HCT116 (cell line): ENCODE results near the gene SRGN. TPM values are rescaled to one million over a fixed set of nuclear protein-coding genes. Genes with fewer than 3 reads are reported as not detected.

Source experiments
- ATAC-seq: fragments of 200-7000 bp; cut with Tn5 transposase; 2 replicates; pipeline ENCODE4 v1.9.1; 2020; ENCODE audit warnings: mild to moderate bottlenecking, moderate library complexity
- BruUV-seq: library from RNA; stranded (reverse); fragments of 400-500 nt; replicated peaks from 2 replicates; lab custom pipeline; 2021; lab: Mats Ljungman, UMichigan
- CTCF ChIA-PET: fragments of 300-600 bp; sonication (Branson Sonifier 250); formaldehyde crosslinking; loops from one replicate; lab custom pipeline; 2021; ENCODE audit warnings: antibody characterized with exemption; lab: Charles Lee
- POLR2A ChIA-PET: fragments of 300-600, 350-600 bp; sonication (Branson Sonifier 250); formaldehyde crosslinking; loops from one replicate; lab custom pipeline; 2021; ENCODE audit warnings: antibody characterized with exemption; lab: Charles Lee
- RAD21 ChIA-PET, 2 experiments: fragments of 300-600 bp; sonication (Branson Sonifier 250); formaldehyde crosslinking; loops; one replicate each; lab custom pipeline; 2023; ENCODE audit warnings: low total read pairs in 2 of 2; ENCODE audit not compliant: uncharacterized antibody in 2 of 2, unreplicated experiment in 2 of 2, low non-redundant PET in 1 of 2; lab: Charles Lee
- DNase-seq: peaks from one replicate; pipeline ENCODE4 v3.0.0-alpha.2; 2010; ENCODE audit warnings: low read depth, low spot score
- H2AFZ ChIP-seq: fragments of 200-600 bp; shearing (Covaris generic), sonication (generic); 2 replicates; pipeline ENCODE4 v1.6.1; 2017; ENCODE audit warnings: low read depth, mixed run types, mixed read lengths, antibody characterized with exemption, low read length; ENCODE audit not compliant: poor library complexity, severe bottlenecking
- H3K27ac ChIP-seq: 2 replicates; pipeline ENCODE4 v1.5.1; 2012; ENCODE audit warnings: low read depth, low read length
- H3K27me3 ChIP-seq: fragments of 200-600 bp; sonication (generic); 2 replicates; pipeline ENCODE4 v1.6.1; 2016; ENCODE audit warnings: mixed run types, low read length, mixed read lengths; ENCODE audit not compliant: insufficient read depth
- H3K36me3 ChIP-seq, 2 experiments: fragments of 200-500 bp in 1 of 2; fragments of 200-600 bp in 1 of 2; sonication (Bioruptor generic) in 1 of 2; sonication (generic) in 1 of 2; 2 replicates each; pipeline versions ENCODE4 v1.5.1 to v1.6.1; 2014 to 2016; ENCODE audit warnings: low read length in 2 of 2, inconsistent platforms in 1 of 2, mixed read lengths in 1 of 2, mixed run types in 1 of 2; ENCODE audit not compliant: insufficient read depth in 2 of 2, control insufficient read depth in 1 of 2
- H3K4me1 ChIP-seq, 2 experiments: fragments of 200-600 bp in 1 of 2; sonication (generic) in 1 of 2; 2 replicates each; pipeline versions ENCODE4 v1.5.1 to v1.6.1; 2012 to 2017; ENCODE audit warnings: low read length in 2 of 2, inconsistent platforms in 1 of 2, mild to moderate bottlenecking in 1 of 2, mixed read lengths in 1 of 2, mixed run types in 1 of 2, moderate library complexity in 1 of 2; ENCODE audit not compliant: insufficient read depth in 2 of 2, control insufficient read depth in 1 of 2
- H3K4me2 ChIP-seq: fragments of 200-600 bp; sonication (generic); 2 replicates; pipeline ENCODE4 v1.6.1; 2017; ENCODE audit warnings: mixed run types, low read length, mixed read lengths
- H3K4me3 ChIP-seq, 2 experiments: fragments of 200-600 bp in 1 of 2; sonication (generic) in 1 of 2; replicated peaks in 1 of 2; 2 replicates each; pipeline ENCODE4 v1.5.1; 2011 to 2016; ENCODE audit warnings: low read length in 2 of 2, control low read depth in 1 of 2, low read depth in 1 of 2, mild to moderate bottlenecking in 1 of 2, mixed read lengths in 1 of 2, mixed run types in 1 of 2
- H3K79me2 ChIP-seq: fragments of 200-600 bp; sonication (generic); 2 replicates; pipeline ENCODE4 v1.6.1; 2017; ENCODE audit warnings: mild to moderate bottlenecking, mixed run types, low read length, moderate library complexity, mixed read lengths; ENCODE audit not compliant: insufficient read depth
- H3K9ac ChIP-seq: fragments of 200-600 bp; sonication (generic); 2 replicates; pipeline ENCODE4 v1.6.1; 2016; ENCODE audit warnings: low read length, mixed read lengths
- H3K9me2 ChIP-seq: fragments of 200-600 bp; sonication (generic), shearing (Covaris generic); 2 replicates; pipeline ENCODE4 v1.6.1; 2017; ENCODE audit warnings: mixed run types, mild to moderate bottlenecking, moderate library complexity; ENCODE audit not compliant: insufficient read depth
- H3K9me3 ChIP-seq, 2 experiments: fragments of 200-500 bp in 1 of 2; fragments of 200-600 bp in 1 of 2; sonication (Bioruptor generic) in 1 of 2; sonication (generic) in 1 of 2; 2 replicates each; pipeline ENCODE4 v1.6.1; 2014 to 2017; ENCODE audit warnings: low read length in 2 of 2, mixed read lengths in 2 of 2, inconsistent platforms in 1 of 2, low read depth in 1 of 2, mild to moderate bottlenecking in 1 of 2, mixed run types in 1 of 2, moderate library complexity in 1 of 2; ENCODE audit not compliant: control insufficient read depth in 1 of 2, insufficient read depth in 1 of 2
- H4K20me1 ChIP-seq: fragments of 200-600 bp; sonication (generic), shearing (Covaris generic); 2 replicates; pipeline ENCODE4 v1.6.1; 2017; ENCODE audit warnings: mixed run types, mild to moderate bottlenecking, moderate library complexity; ENCODE audit not compliant: insufficient read depth
- ATF3 ChIP-seq: IDR thresholded peaks from 2 replicates; pipeline ENCODE4 v1.6.1; 2012
- CBX3 ChIP-seq: IDR thresholded peaks from 2 replicates; pipeline ENCODE4 v1.6.1; 2012; ENCODE audit warnings: low read depth
- CEBPB ChIP-seq: IDR thresholded peaks from 2 replicates; pipeline ENCODE4 v1.6.1; 2012; ENCODE audit warnings: low read depth
- CTCF ChIP-seq, 3 experiments: fragments of 200-600 bp in 1 of 3; sonication (generic) in 1 of 3; IDR thresholded peaks in 2 of 3; conservative IDR thresholded peaks in 1 of 3; 2 replicates each; pipeline ENCODE4 v1.5.1; 2012 to 2017; ENCODE audit warnings: low read depth in 2 of 3, low read length in 2 of 3, antibody characterized with exemption in 1 of 3, borderline replicate concordance in 1 of 3, control low read depth in 1 of 3, mild to moderate bottlenecking in 1 of 3, mixed read lengths in 1 of 3, mixed run types in 1 of 3, moderate library complexity in 1 of 3; ENCODE audit not compliant: insufficient read depth in 1 of 3
- EGR1 ChIP-seq: IDR thresholded peaks from 2 replicates; pipeline ENCODE4 v1.6.1; 2012; ENCODE audit warnings: low read depth
- ELF1 ChIP-seq: IDR thresholded peaks from 2 replicates; pipeline ENCODE4 v1.6.1; 2012; ENCODE audit warnings: low read depth, borderline replicate concordance
- EZH2phosphoT487 ChIP-seq: fragments of 200-600 bp; IDR thresholded peaks from 2 replicates; pipeline ENCODE4 v1.6.1; 2018; ENCODE audit warnings: antibody characterized with exemption, borderline replicate concordance
- FOSL1 ChIP-seq: IDR thresholded peaks from 2 replicates; pipeline ENCODE4 v1.6.1; 2012; ENCODE audit warnings: low read depth
- JUND ChIP-seq: IDR thresholded peaks from 2 replicates; pipeline ENCODE4 v1.6.1; 2012
- MAX ChIP-seq: IDR thresholded peaks from 2 replicates; pipeline ENCODE4 v1.6.1; 2012
- POLR2A ChIP-seq: IDR thresholded peaks from 2 replicates; pipeline ENCODE4 v1.7.0; 2011; ENCODE audit warnings: borderline replicate concordance; ENCODE audit not compliant: insufficient read depth, insufficient read length; ENCODE audit errors: extremely low read depth
- POLR2AphosphoS5 ChIP-seq: IDR thresholded peaks from 2 replicates; pipeline ENCODE4 v1.6.1; 2011; ENCODE audit warnings: mild to moderate bottlenecking, low read depth, low read length, moderate library complexity
- RAD21 ChIP-seq: IDR thresholded peaks from 2 replicates; pipeline ENCODE4 v1.6.1; 2012; ENCODE audit warnings: low read depth, mild to moderate bottlenecking
- REST ChIP-seq: IDR thresholded peaks from 2 replicates; pipeline ENCODE4 v1.6.1; 2012; ENCODE audit warnings: low read depth
- SIN3A ChIP-seq: IDR thresholded peaks from 2 replicates; pipeline ENCODE4 v1.6.1; 2012; ENCODE audit warnings: low read depth
- SP1 ChIP-seq: IDR thresholded peaks from 2 replicates; pipeline ENCODE4 v1.6.1; 2012; ENCODE audit warnings: low read depth
- SRF ChIP-seq: IDR thresholded peaks from 2 replicates; pipeline ENCODE4 v1.6.1; 2012; ENCODE audit warnings: low read depth
- YY1 ChIP-seq: IDR thresholded peaks from 2 replicates; pipeline ENCODE4 v1.6.1; 2011; ENCODE audit warnings: low read length, low read depth, moderate library complexity, mild to moderate bottlenecking; ENCODE audit not compliant: insufficient replicate concordance; ENCODE audit errors: extremely low read depth
- ZFX ChIP-seq: fragments of 450-650 bp; IDR thresholded peaks from 2 replicates; pipeline ENCODE4 v1.6.1; 2017
- intact Hi-C: fragments of 100-400 bp; cut with micrococcal nuclease; formaldehyde crosslinking; loops from 2 replicates; pipeline ENCODE4 v1.10.0; 2022
- total RNA-seq: library from RNA; stranded (reverse); gene quantifications from one replicate; pipeline ENCODE4 v1.2.1, GENCODE V29; 2021; ENCODE audit not compliant: unreplicated experiment

Gene SRGN
- total RNA-seq, 1 experiment from 2014 or later, result 1.8 TPM

- H3K36me3 ChIP-seq, result no peaks in the 10 kb centered on the region
- H3K79me2 ChIP-seq, result no peaks in the 10 kb centered on the region
- no peak for ATAC-seq
- no peaks in the 10 kb centered on the region for H3K27me3 ChIP-seq
- no peaks in the 10 kb centered on the region for H3K4me1 ChIP-seq
- no peaks in the 10 kb centered on the region for H3K9me3 ChIP-seq
- ChIA-PET POLR2A (no interaction called here), CTCF (no interaction called here), RAD21 (no interaction called here)
- no peak overlapping the region for H3K4me3 ChIP-seq
- no TSS peak for BruUV-seq
- H4K20me1 ChIP-seq, result no peaks in the 10 kb centered on the region
- intact Hi-C loops, result no loop called here
- DNase-seq, result no peak
- no peaks in the 10 kb centered on the region for H3K9me2 ChIP-seq
- no peak overlapping the region for H2AFZ ChIP-seq
- no peak overlapping the region for H3K27ac ChIP-seq
- no peak for TF ChIP-seq CEBPB
- no peak for TF ChIP-seq ATF3
- no peak for TF ChIP-seq REST
- no peak for TF ChIP-seq CTCF (IDR thresholded peaks at IDR 0.05 in 2 of 3, conservative IDR thresholded peaks at IDR 0.05 in 1 of 3; ENCODE audit: borderline replicate concordance in 1 of 3, insufficient read depth in 1 of 3, low read depth in 2 of 3, low read length in 2 of 3)
- no peak for TF ChIP-seq SRF
- no peak for TF ChIP-seq ELF1
- TF ChIP-seq POLR2A, result no peak
- no peak for TF ChIP-seq EZH2phosphoT487
- no peak for TF ChIP-seq MAX
- TF ChIP-seq JUND, result no peak
- no peak for TF ChIP-seq POLR2AphosphoS5
- TF ChIP-seq RAD21, result no peak
- TF ChIP-seq CBX3, result no peak
- TF ChIP-seq EGR1, result no peak
- no peak for TF ChIP-seq ZFX
- TF ChIP-seq SP1, result no peak
- TF ChIP-seq SIN3A, result no peak
- TF ChIP-seq FOSL1, result no peak
- TF ChIP-seq YY1, result no peak
- no peak overlapping the region for H3K9ac ChIP-seq
- no peak overlapping the region for H3K4me2 ChIP-seq
Measured at GRCh38 chr10:69107176-69107490, 19.2 kb downstream of the SRGN start.
